ENCODE measurements around the gene LDB3. TPM values are rescaled to one million over a fixed set of nuclear protein-coding genes. Genes with fewer than 3 reads are reported as not detected.
A peak's percentile ranks its signal among the peaks of the same experiment; 100 is the strongest.

Gene LDB3
- total and polyA plus RNA-seq, 5 donors from 2014 or later, result not detected

DNA sequence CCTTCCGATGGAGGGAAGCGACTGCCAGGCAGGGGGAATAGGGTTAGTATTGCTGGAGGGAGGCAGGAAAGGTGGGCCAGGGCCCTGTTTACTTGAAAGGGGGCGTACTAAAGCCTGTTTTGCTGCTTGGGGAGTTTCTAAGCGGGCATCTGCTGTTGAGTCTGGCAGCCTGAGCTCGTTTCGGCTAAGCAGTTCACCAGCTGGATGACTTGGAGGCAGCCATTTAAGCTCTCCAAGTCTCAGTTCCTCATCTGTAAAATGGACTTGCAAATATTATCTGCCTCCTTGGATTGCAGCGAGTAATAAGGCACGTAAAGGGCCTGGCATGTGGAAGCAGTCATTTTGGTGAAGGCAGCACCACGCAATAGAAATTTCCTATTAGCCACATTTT, 44.0 kb downstream of the LDB3 start:
- Mint-ChIP-seq H3K27ac (peak overlapping the region; percentile 85 to 94 (median 91)), H3K4me3 (peak overlapping the region; percentile 85 to 93 (median 89)), H3K4me1 (peaks cover 0 to 26% (median 7%) of the 10 kb centered on the region in 4 donors), H3K9me3 (no peaks in the 10 kb centered on the region), H3K36me3 (no peaks in the 10 kb centered on the region), H3K27me3 (no peaks in the 10 kb centered on the region)
- H3K4me3 ChIP-seq (ENCODE audit: low read depth, low read length), result peak overlapping the region; percentile 62
- ATAC-seq (ENCODE audit: low read depth in 2 of 2) (no peak), DNase-seq (no peak)
- H3K27ac ChIP-seq (ENCODE audit: insufficient read depth, low read length, poor library complexity, severe bottlenecking), result peak overlapping the region; percentile 86
- H3K4me1 ChIP-seq (ENCODE audit: control insufficient read depth, insufficient read depth, low read length, poor library complexity, severe bottlenecking), result peaks cover 8% of the 10 kb centered on the region
- no peaks in the 10 kb centered on the region for H3K27me3 ChIP-seq (ENCODE audit: control insufficient read depth, insufficient read depth, low read length)
- no peaks in the 10 kb centered on the region for H3K9me3 ChIP-seq (ENCODE audit: control insufficient read depth in 2 of 2, low read length in 2 of 2)
- H3K36me3 ChIP-seq (ENCODE audit: control insufficient read depth, insufficient read depth, low read length), result no peaks in the 10 kb centered on the region

- no peaks in the 10 kb centered on the region for H3K36me3 ChIP-seq (ENCODE audit: control insufficient read depth, insufficient read depth, low read length)
- no peaks in the 10 kb centered on the region for H3K36me3 Mint-ChIP-seq
- H3K4me1 ChIP-seq (ENCODE audit: control insufficient read depth, insufficient read depth, low read length, poor library complexity, severe bottlenecking), result peaks cover 8% of the 10 kb centered on the region
- no peak overlapping the region for H3K27ac Mint-ChIP-seq
- DNase-seq, result no peak
- ATAC-seq (ENCODE audit: low read depth in 2 of 2), result no peak
- no peaks in the 10 kb centered on the region for H3K9me3 ChIP-seq (ENCODE audit: control insufficient read depth in 2 of 2, low read length in 2 of 2)
- no peaks in the 10 kb centered on the region for H3K27me3 ChIP-seq (ENCODE audit: control insufficient read depth, insufficient read depth, low read length)
- H3K4me1 Mint-ChIP-seq, result peaks cover 0 to 15% (median 7%) of the 10 kb centered on the region in 4 donors
- H3K27me3 Mint-ChIP-seq, result peaks cover 5% of the 10 kb centered on the region
- no peak overlapping the region for H3K27ac ChIP-seq (ENCODE audit: insufficient read depth, low read length, poor library complexity, severe bottlenecking)
- H3K4me3 Mint-ChIP-seq, result peak overlapping the region in 1 of 4 donors; percentile 12
- H3K9me3 Mint-ChIP-seq, result no peaks in the 10 kb centered on the region
- H3K4me3 ChIP-seq (ENCODE audit: low read depth, low read length), result no peak overlapping the region
Observed at GRCh38 chr10:86715156-86715795, 47.0 kb downstream of the LDB3 start.

DNA sequence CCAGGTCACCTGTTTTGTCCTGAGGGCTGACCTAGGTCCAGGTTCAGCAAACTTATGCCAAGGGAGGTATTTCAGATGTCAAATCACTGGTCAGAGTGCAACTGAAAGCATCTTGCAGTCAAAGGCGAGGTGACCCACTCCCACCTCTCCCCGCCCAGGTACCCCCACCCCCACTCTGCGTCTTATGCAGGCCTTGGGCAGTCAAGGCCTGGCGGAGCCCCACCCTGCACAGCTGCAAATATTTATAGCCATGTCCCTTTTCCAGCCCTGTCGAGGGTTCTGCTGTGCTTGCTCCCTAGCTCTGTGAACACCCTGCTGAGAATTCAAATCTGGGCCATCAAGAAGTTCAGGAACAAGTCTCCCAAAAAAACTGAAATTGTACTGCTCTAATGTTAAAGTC, 47.5 kb downstream of the LDB3 start:
- Histone ChIP-seq H3K9me3 (ENCODE audit: control insufficient read depth in 2 of 2, low read length in 2 of 2) (no peaks in the 10 kb centered on the region), H3K4me1 (ENCODE audit: control insufficient read depth, insufficient read depth, low read length, poor library complexity, severe bottlenecking) (peaks cover 8% of the 10 kb centered on the region), H3K4me3 (ENCODE audit: low read depth, low read length) (no peak overlapping the region), H3K36me3 (ENCODE audit: control insufficient read depth, insufficient read depth, low read length) (no peaks in the 10 kb centered on the region), H3K27me3 (ENCODE audit: control insufficient read depth, insufficient read depth, low read length) (no peaks in the 10 kb centered on the region), H3K27ac (ENCODE audit: insufficient read depth, low read length, poor library complexity, severe bottlenecking) (no peak overlapping the region)
- no peak for ATAC-seq (ENCODE audit: low read depth in 2 of 2)
- DNase-seq, result no peak
- Mint-ChIP-seq H3K4me1 (peaks cover 0 to 10% (median 5%) of the 10 kb centered on the region in 4 donors), H3K27me3 (peaks cover 5% of the 10 kb centered on the region), H3K4me3 (no peak overlapping the region), H3K27ac (no peak overlapping the region), H3K36me3 (no peaks in the 10 kb centered on the region), H3K9me3 (no peaks in the 10 kb centered on the region)

DNA sequence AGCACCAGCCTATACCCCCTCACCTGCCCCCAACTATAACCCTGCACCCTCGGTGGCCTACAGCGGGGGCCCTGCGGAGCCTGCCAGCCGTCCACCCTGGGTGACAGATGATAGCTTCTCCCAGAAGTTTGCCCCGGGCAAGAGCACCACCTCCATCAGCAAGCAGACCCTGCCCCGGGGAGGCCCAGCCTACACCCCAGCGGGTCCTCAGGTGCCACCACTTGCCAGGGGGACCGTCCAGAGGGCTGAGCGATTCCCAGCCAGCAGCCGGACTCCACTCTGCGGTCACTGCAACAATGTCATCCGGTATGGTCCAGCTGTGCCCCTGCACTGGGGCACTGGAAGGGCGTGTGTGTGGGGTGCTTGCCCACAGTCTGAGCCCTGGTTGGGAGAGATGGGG, 48.2 kb downstream of the LDB3 start:
- Histone ChIP-seq H3K4me3 (ENCODE audit: low read depth, low read length) (no peak overlapping the region), H3K4me1 (ENCODE audit: control insufficient read depth, insufficient read depth, low read length, poor library complexity, severe bottlenecking) (peaks cover 8% of the 10 kb centered on the region), H3K36me3 (ENCODE audit: control insufficient read depth, insufficient read depth, low read length) (no peaks in the 10 kb centered on the region), H3K27me3 (ENCODE audit: control insufficient read depth, insufficient read depth, low read length) (no peaks in the 10 kb centered on the region), H3K27ac (ENCODE audit: insufficient read depth, low read length, poor library complexity, severe bottlenecking) (no peak overlapping the region), H3K9me3 (ENCODE audit: control insufficient read depth in 2 of 2, low read length in 2 of 2) (no peaks in the 10 kb centered on the region)
- Mint-ChIP-seq H3K4me3 (no peak overlapping the region), H3K4me1 (peaks cover 0 to 7% (median 3%) of the 10 kb centered on the region in 4 donors), H3K36me3 (no peaks in the 10 kb centered on the region), H3K27me3 (peaks cover 5% of the 10 kb centered on the region), H3K9me3 (no peaks in the 10 kb centered on the region), H3K27ac (no peak overlapping the region)
- no peak for ATAC-seq (ENCODE audit: low read depth in 2 of 2)
- no peak for DNase-seq

DNA sequence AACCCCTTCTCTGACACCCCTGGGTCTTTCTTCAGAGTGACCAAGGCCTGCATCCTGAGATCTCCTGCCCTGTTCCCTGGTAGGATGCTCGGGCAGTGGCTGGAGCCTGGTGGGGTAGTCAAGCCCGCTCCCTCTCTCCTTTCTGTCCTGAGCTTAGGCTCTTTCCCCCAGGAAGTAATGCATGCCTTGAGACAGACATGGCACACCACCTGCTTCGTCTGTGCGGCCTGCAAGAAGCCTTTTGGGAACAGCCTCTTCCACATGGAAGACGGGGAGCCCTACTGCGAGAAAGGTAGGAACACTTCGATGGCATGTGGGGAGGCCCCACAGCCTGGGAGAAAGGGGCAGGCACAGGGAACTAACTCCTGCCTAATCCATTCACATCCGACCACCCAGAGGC, 50.2 kb downstream of the LDB3 start:
- no peaks in the 10 kb centered on the region for H3K27me3 ChIP-seq (ENCODE audit: control insufficient read depth, insufficient read depth, low read length)
- no peaks in the 10 kb centered on the region for H3K36me3 Mint-ChIP-seq
- peaks cover 0 to 7% (median 3%) of the 10 kb centered on the region in 4 donors for H3K4me1 Mint-ChIP-seq
- H3K27ac Mint-ChIP-seq, result no peak overlapping the region
- H3K9me3 Mint-ChIP-seq, result no peaks in the 10 kb centered on the region
- H3K4me3 Mint-ChIP-seq, result no peak overlapping the region
- H3K4me1 ChIP-seq (ENCODE audit: control insufficient read depth, insufficient read depth, low read length, poor library complexity, severe bottlenecking), result no peaks in the 10 kb centered on the region
- no peak overlapping the region for H3K4me3 ChIP-seq (ENCODE audit: low read depth, low read length)
- no peak overlapping the region for H3K27ac ChIP-seq (ENCODE audit: insufficient read depth, low read length, poor library complexity, severe bottlenecking)
- H3K9me3 ChIP-seq (ENCODE audit: control insufficient read depth in 2 of 2, low read length in 2 of 2), result no peaks in the 10 kb centered on the region
- no peaks in the 10 kb centered on the region for H3K36me3 ChIP-seq (ENCODE audit: control insufficient read depth, insufficient read depth, low read length)
- peaks cover 10% of the 10 kb centered on the region for H3K27me3 Mint-ChIP-seq
- ATAC-seq (ENCODE audit: low read depth in 2 of 2) (no peak), DNase-seq (no peak)

DNA sequence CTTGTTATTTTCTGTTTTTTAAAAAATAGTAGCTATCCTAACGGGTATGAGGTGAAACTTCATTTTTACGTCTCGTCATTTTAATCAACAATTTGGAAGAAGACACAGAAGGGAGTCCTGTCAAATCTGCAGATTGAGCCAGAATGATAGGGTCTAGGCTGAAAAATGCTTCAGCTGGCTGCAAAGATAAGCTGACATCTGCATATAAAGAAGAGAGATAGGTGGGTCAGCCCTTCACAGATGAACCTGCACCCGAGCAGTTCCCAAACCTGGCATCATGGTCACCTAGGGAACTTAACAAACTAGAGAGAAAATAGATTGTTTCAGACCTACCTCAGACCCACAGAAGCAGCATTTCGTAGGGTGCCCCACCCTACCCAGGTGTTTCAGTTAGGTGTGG, 52.9 kb downstream of the LDB3 start:
- no peak overlapping the region for H3K27ac Mint-ChIP-seq

GRCh38 chr10:86723009-86723408, 54.7 kb downstream of the LDB3 start:
- no peaks in the 10 kb centered on the region for H3K27me3 ChIP-seq (ENCODE audit: control insufficient read depth, insufficient read depth, low read length)
- ATAC-seq (ENCODE audit: low read depth in 2 of 2) (no peak), DNase-seq (peak in 1 of 3 donors; percentile 49)
- H3K27ac ChIP-seq (ENCODE audit: insufficient read depth, low read length, poor library complexity, severe bottlenecking), result no peak overlapping the region
- H3K27ac Mint-ChIP-seq, result no peak overlapping the region
- H3K36me3 Mint-ChIP-seq, result no peaks in the 10 kb centered on the region
- no peak overlapping the region for H3K4me3 ChIP-seq (ENCODE audit: low read depth, low read length)
- no peaks in the 10 kb centered on the region for H3K36me3 ChIP-seq (ENCODE audit: control insufficient read depth, insufficient read depth, low read length)
- H3K9me3 Mint-ChIP-seq, result peaks cover 0 to 2% (median 0%) of the 10 kb centered on the region in 7 donors
- peaks cover 10% of the 10 kb centered on the region for H3K27me3 Mint-ChIP-seq
- no peaks in the 10 kb centered on the region for H3K4me1 ChIP-seq (ENCODE audit: control insufficient read depth, insufficient read depth, low read length, poor library complexity, severe bottlenecking)
- H3K9me3 ChIP-seq (ENCODE audit: control insufficient read depth in 2 of 2, low read length in 2 of 2), result no peaks in the 10 kb centered on the region
- peaks cover 0 to 7% (median 3%) of the 10 kb centered on the region in 4 donors for H3K4me1 Mint-ChIP-seq
- no peak overlapping the region for H3K4me3 Mint-ChIP-seq

More for the DNA sequence above, 52.9 kb downstream of the LDB3 start:
- Histone ChIP-seq H3K27me3 (ENCODE audit: control insufficient read depth, insufficient read depth, low read length) (no peaks in the 10 kb centered on the region), H3K36me3 (ENCODE audit: control insufficient read depth, insufficient read depth, low read length) (no peaks in the 10 kb centered on the region), H3K27ac (ENCODE audit: insufficient read depth, low read length, poor library complexity, severe bottlenecking) (no peak overlapping the region), H3K4me3 (ENCODE audit: low read depth, low read length) (no peak overlapping the region), H3K4me1 (ENCODE audit: control insufficient read depth, insufficient read depth, low read length, poor library complexity, severe bottlenecking) (no peaks in the 10 kb centered on the region), H3K9me3 (ENCODE audit: control insufficient read depth in 2 of 2, low read length in 2 of 2) (no peaks in the 10 kb centered on the region)
- DNase-seq (no peak), ATAC-seq (ENCODE audit: low read depth in 2 of 2) (no peak)
- Mint-ChIP-seq H3K27me3 (peaks cover 10% of the 10 kb centered on the region), H3K4me1 (peaks cover 0 to 7% (median 3%) of the 10 kb centered on the region in 4 donors), H3K9me3 (peaks cover 0 to 2% (median 0%) of the 10 kb centered on the region in 7 donors), H3K4me3 (no peak overlapping the region), H3K36me3 (no peaks in the 10 kb centered on the region)

DNA sequence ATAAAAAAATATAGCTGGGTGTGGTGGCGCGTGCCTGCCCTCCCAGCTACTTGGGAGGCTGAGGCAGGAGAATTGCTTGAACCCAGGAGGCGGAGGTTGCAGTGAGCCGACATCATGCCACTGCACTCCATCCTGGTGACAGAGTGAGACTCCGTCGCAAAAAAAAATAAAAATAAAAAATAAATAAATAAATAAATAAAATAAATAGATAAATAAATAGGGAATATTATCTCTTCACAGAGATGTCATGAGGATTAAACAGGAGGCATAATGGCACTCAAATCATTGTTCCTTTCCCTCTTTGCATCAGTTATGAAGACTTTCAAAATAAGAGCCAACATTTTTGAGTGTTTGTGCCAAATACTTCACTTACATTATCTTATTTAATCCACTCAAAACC, 56.1 kb downstream of the LDB3 start:
- H3K9me3 ChIP-seq (ENCODE audit: control insufficient read depth in 2 of 2, low read length in 2 of 2), result no peaks in the 10 kb centered on the region
- no peak overlapping the region for H3K4me3 ChIP-seq (ENCODE audit: low read depth, low read length)
- ATAC-seq (ENCODE audit: low read depth in 2 of 2) (no peak), DNase-seq (no peak)
- Mint-ChIP-seq H3K4me3 (no peak overlapping the region), H3K27me3 (peaks cover 6% of the 10 kb centered on the region), H3K27ac (no peak overlapping the region), H3K4me1 (peaks cover 0 to 7% (median 3%) of the 10 kb centered on the region in 4 donors), H3K36me3 (no peaks in the 10 kb centered on the region), H3K9me3 (peaks cover 0 to 2% (median 0%) of the 10 kb centered on the region in 7 donors)
- no peaks in the 10 kb centered on the region for H3K4me1 ChIP-seq (ENCODE audit: control insufficient read depth, insufficient read depth, low read length, poor library complexity, severe bottlenecking)
- no peak overlapping the region for H3K27ac ChIP-seq (ENCODE audit: insufficient read depth, low read length, poor library complexity, severe bottlenecking)
- no peaks in the 10 kb centered on the region for H3K27me3 ChIP-seq (ENCODE audit: control insufficient read depth, insufficient read depth, low read length)
- H3K36me3 ChIP-seq (ENCODE audit: control insufficient read depth, insufficient read depth, low read length), result no peaks in the 10 kb centered on the region
